HG03558 (cell line): Measurements from ENCODE around the gene POLR3E.
"Not testable (repeated sequence)": the region's sequence is repeated elsewhere in the genome, so short reads cannot be mapped to it uniquely, and the experiment has no call there.

Experiments
- ATAC-seq: cut with Tn5 transposase; IDR thresholded peaks from one replicate; pipeline ENCODE4 v1.9.1; 2021; ENCODE audit warnings: moderate number of reproducible peaks; ENCODE audit not compliant: unreplicated experiment; ENCODE audit errors: extremely low read depth

Gene POLR3E

GRCh38 chr16:22328081-22328725 lies 31.0 kb downstream of the POLR3E start:
- ATAC-seq: no peak

- no peak for ATAC-seq
Measured at GRCh38 chr16:22329199-22329695, 32.0 kb downstream of the POLR3E start.

GRCh38 chr16:22330326-22330725 lies 33.1 kb downstream of the POLR3E start:
- ATAC-seq: no peak

GRCh38 chr16:22333457-22333994 lies 36.3 kb downstream of the POLR3E start:
- no peak for ATAC-seq

DNA sequence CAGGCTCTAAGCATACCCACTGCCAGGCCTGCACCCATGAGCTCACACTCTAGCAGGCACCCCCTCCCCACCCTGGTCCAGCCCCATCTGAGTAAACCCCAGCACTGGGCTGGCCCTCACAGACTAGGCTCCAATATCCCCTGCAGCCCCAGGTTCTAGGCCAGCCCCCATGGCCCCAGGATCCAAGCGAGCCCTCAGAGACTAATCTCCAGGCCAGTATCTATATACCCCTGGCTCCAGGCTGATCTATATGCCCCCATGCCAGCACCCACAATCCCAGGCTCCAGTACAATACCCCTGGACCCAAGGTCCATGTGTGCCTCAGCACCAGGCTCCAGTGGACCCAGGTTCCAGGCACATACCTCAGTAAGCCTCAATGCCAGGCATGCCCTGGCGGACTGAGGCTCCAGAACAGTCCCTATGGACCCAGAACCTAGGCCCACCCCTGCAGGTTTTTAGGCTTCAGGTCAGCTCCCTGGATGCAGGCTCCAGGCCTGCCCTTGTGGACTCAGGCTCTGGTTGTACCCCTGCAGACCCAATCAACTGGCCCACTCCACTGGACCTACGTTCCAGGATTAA lies 38.5 kb downstream of the POLR3E start:
- ATAC-seq: no peak

DNA sequence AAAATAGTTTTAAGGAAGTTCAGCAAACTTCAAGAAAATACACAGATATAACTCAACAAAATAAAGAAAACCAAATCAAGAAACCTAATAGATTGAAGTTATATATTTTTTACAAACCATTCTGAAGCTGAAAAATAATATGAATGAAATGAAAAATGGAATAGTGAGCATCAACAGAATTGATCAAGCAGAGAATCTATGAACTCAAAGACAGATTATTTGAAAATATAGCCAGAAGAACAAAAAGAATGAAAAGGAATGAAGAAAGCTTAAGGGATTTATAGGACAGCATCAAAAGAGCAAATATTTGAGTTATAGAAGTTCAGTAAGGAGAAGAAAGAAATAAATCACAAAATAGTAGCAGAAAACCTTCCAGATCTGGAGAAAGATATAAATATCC lies 39.4 kb downstream of the POLR3E start:
- no peak for ATAC-seq

DNA sequence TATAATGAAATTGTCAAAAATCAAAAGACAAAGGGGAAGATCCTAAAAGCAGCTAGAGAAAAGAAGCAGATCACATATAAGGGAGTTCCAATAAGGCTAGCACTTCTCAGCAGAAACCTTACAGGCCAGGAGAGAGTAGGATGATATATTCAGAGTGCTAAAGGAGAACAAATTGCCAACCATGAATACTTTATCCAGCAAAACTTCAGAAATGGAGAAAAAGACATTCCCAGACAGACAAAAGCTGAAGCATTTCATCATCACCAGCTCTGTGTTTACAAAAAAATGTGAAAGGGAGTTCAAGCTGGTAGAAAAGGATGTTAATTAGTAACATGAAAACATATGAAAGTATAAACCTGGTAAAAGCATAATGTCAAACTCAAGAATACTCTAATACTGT lies 39.8 kb downstream of the POLR3E start:
- no peak for ATAC-seq

DNA sequence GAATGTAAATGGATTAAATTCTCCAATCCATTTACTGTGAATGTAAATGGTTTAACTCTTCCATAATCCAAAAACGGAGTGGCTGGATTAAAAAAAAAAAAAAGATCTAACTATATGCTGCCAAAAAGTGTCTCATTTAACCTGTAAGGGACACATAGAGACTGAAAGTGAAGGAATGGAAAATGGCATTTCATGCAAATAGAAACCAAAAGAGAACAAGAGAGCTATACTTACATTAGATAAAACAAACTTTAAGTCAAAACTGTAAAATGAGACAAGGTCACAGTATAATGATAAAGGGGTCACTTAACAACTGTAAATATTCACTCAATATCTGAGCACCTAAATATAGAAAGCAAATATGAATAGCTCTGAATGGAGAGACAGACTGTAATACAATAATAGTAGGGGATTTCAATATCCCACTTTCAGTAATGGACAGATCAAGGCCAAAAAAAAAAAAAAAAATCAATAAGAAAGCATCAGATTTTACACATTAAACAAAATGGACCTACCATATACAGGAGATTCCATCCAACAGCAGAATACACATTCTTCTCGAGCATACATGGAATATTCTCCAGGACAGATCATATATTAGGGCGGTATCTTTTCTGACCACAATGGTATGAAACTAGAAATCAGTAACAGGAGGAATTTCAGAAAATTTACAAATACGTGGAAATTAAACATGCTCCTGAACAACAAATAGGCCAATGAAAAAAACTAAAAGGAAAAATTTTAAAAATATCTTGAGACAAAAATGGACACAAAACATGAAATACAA lies 40.8 kb downstream of the POLR3E start:
- ATAC-seq: no peak

GRCh38 chr16:22340945-22341344 lies 43.7 kb downstream of the POLR3E start:
- ATAC-seq: no peak

DNA sequence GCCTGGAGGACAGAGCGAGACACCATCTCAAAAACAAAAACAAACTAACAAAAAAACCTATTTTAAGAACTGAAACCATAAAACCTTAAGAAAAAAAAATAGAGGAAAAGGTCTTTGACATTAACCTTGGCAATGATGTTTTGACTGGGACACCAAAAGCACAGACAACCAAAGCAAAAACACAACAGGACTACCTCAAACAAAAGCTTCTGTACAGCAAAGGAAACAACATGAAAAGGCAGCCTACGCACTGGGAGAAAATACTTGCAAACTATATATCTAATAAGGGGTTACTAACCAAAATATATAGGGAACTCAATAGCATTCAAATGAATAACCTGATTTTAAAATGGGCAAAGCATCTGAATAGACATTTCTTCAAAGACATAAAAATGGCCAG lies 44.9 kb downstream of the POLR3E start:
- no peak for ATAC-seq

DNA sequence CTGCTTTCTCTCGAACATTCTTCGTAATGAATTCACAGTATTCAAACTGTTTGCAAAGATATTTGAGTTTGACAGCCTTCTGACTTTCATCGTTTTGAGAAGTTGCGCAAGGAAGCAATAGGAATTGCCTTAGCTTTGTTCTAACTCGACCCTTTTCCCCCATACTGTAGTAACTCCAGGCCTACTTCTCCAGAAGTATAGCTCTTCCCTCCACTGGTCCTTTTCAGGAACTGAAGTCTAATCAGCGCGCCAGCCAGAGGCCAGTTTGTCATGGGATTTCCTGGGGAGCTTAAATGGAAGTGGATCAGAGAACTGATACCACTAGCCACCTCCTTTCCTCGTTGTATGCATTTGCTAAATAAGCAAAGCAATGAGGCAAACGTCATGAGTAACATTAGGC lies 49.3 kb downstream of the POLR3E start:
- ATAC-seq: no peak

DNA sequence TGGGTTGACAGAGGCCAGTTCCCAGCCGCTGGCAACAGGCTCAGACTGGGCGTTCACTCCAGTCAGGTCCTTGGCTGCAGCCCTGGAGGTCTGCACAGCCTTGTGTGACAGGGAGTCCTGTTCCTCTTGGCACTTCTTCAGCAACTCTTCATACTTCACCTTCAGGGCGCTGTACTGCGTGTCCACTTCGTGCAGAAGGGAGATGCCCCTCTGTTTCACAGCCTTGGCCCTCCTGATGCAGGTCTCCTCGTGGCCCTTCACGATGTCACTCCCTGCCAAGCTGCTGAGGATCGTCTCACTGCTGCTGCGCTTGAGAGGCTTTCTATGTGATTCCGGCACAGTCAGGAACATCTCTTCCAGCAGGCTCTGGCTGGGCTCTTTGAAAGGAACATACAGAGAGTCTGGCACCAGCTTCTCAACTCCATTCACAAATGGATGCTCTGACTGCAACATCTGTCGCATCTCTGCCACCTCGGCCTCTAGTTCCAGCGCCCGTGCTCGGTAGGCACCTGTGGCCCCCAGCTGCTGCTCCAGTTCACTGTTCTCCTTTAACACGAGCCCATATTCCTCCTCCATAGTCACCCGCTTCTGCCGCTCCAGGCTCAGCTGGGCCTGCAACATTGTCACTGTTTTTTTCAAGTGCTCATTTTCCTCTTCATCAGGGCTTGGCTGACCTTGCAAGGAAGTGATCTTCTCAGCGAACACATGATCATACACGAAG lies 50.1 kb downstream of the POLR3E start:
- ATAC-seq: no peak

GRCh38 chr16:22348291-22348690 lies 51.1 kb downstream of the POLR3E start:
- no peak for ATAC-seq

- not testable (repeated sequence) for ATAC-seq
Measured at GRCh38 chr16:22351017-22351416, 53.8 kb downstream of the POLR3E start.

DNA sequence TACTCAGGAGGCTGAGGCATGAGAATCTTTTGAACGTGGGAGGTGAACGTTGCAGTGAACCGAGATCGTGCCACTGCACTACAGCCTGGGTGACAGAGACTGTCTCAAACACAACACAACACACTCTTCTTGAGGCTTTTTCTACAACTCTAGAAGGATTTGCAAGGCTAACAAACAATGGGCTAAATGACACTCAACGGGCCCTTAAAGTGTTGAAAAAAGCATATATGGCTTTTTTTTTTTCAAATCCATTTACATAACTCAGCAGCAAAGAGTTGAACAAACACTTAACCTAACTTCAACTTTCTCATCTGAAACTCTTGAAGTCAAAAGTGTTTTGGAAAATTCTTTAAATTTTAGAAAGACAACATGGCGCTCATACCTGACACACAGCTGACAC lies 54.9 kb downstream of the POLR3E start:
- ATAC-seq: no peak

DNA sequence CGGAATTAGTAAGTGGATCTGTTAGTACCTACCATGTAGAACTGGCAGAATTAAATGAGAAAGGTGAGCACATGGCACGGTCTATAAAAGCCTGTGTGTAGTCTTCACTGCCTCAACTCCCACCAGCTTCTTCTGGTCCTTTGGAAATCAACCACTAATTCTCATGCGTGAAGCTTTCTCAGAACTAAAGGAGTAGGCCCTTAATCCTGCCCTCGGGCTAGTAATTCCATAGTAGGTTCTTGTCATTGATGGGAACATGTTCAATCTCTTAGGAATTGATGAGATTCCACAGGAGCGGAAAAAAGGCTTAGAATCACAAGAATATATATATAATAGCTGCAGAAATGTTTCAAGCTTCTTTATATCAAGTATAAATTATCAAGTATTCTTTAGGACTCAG lies 55.5 kb downstream of the POLR3E start:
- no peak for ATAC-seq

GRCh38 chr16:22353191-22353919 lies 56.1 kb downstream of the POLR3E start:
- ATAC-seq: no peak

GRCh38 chr16:22353933-22354541 lies 56.8 kb downstream of the POLR3E start:
- ATAC-seq: no peak

DNA sequence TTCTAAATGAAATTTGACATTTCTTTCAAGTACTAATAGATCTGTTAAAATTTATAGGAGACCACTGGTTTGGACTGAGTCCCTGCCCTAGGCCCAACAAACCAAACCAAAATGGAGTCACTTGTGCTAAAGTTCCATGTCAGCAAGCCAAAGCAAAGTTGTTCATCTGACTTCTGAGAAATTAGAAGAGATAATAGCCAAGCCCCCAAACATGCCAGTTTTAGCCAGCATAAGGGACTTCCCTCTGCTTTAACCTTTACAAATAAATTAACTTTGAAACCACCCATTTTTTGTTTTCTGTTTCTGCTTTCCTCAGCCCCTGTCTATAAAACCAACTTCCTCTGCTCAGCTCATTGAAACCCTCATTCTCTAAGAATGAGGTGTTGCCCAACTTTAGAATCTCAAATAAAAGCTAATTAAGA lies 58.3 kb downstream of the POLR3E start:
- no peak for ATAC-seq
